Measurements from ENCODE around the gene ADPRHL1.

The ADPRHL1 gene

GRCh38 chr13:113430378-113431110 lies 22.7 kb downstream of the ADPRHL1 start:
- DNase-seq = no peak

GRCh38 chr13:113429608-113429985 lies 23.7 kb downstream of the ADPRHL1 start:
- no peak for DNase-seq

- no peak for DNase-seq
Measured at GRCh38 chr13:113428871-113429607, 24.2 kb downstream of the ADPRHL1 start.

DNA sequence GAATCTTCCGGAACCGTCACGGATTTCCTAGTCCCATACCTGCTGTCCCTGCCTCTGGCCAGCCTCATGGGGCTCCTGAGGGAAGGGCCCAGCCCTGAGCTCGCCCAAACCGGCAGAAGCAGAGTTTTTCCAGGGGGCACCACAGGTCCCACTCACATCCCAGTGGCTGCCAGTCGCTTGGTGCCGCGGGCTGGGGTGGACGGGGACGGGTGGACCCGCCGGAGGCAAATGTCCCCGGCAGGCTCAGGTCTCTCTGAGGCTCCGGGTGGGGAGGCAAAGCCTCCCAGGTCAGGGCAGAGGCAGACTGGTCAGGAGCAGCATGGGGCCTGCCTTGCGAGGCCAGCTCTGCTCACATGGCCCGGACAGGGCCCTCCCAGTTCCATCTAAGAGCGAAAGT lies 24.8 kb downstream of the ADPRHL1 start:
- no peak for DNase-seq

- no peak for DNase-seq
Measured at GRCh38 chr13:113427562-113428468, 25.5 kb downstream of the ADPRHL1 start.

DNA sequence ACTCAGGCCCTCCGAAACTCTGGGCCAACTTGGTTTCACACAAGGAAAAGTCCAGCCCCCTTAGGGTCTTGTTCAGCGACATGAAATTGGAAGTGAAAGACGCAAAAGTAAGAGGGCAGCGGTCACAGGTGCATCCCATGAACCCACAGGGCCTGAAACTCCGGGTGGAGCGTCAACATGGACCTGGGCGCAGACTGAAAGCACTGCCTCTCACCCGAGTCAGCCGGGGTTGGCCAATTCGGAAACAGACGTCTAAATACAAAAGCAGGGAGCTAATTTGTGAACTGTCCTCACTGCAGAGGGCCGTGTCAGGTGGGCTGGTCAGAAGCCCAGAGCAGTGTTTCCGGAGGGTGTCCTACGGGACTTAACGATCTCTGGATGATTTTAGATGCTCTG lies 26.7 kb downstream of the ADPRHL1 start:
- no peak for DNase-seq

DNA sequence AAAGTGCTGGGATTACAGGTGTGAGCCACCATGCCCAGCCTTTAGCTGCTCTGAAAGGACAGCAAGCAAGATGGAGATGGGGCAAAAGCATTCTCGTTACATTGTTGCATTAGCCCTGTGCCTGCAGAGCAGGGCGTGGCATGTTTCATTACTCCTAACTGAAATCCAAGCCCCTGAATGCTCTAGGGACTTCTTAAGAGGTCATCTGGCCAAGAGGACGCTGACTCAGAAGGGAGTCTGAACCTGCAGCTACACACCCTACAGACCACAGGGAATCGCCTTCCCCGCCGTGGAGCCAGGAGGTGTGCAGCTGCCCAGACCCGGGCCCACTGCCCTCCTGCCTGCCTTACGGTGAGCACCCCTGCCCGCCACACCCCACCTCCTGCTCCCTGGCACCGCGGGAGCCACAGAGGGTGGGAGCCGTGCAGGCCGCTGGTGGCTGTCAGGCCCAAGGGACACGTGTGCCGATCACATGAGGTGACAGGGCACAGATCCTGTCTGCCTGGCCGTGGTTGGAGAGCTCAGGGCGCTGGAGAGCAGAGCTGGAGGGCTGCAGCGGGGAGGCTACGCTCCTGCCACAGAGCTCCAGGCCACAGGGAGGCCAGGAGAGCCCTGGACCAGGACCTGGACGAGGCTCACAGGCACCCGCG lies 27.2 kb downstream of the ADPRHL1 start:
- DNase-seq = no peak

DNA sequence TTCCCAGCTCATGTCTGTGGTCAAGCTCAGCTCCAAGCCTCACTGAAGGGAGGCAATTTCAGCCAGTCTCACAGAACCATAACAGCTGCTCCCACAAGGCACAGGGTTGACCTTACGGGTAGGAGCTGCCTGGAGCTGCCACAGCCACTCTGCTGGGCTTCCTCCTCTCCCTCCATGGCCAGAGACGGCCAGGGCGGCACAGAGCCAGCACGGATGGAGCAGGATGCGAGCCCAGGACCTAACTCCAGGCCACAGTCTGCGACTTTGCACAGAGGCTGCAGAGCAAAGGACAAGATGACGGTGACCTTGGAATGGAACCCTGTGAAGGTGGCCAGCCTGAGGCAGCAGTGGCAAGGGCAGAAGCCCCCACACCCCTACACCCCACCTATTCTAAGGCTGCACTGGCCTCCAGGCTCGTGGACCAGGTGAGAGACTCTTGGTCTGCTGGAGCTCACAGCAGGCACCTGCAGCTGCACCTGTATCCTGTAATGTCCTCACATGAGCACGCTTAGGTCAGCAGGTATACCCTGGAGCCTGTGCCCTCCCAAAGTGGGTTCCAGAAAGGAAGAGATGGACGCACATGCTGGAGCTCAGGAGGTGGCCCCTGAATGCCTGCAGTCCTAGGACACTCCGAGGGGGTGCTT lies 29.6 kb downstream of the ADPRHL1 start:
- no peak for DNase-seq

DNA sequence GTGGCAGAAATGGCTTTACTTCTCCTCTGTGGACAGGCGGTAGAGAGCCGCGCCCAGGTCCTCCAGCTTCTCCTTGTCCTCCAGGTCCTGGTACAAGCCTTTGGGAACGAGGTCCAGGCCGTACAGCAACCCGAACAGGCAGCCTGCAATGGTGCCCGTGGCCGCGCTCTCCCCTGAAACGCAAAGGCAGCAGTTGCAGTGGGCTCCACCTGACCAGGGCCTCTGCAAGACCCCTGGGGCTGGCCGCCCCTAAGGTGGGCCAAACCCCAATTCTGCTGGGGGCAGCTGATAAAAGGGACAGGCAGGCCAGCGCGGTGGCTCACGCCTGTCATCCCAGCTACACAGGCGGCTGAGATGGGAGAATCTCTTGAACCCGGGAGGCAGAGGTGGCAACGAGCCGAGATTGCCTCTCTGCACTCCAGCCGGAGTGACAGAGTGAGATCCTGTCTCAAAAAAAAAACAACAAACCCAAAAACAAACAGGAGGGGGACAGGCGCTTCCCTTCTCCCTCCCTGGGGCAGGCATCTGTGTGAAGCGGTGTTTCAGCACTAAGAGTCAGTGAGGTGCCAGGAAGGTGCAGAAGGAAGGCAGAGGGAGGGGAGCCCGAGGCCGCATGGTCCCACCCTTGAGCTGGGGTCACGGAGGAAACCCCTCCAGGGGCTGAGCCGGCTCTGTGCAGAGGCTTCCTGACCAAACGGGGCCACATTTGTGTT lies 30.3 kb downstream of the ADPRHL1 start:
- no peak for DNase-seq

DNA sequence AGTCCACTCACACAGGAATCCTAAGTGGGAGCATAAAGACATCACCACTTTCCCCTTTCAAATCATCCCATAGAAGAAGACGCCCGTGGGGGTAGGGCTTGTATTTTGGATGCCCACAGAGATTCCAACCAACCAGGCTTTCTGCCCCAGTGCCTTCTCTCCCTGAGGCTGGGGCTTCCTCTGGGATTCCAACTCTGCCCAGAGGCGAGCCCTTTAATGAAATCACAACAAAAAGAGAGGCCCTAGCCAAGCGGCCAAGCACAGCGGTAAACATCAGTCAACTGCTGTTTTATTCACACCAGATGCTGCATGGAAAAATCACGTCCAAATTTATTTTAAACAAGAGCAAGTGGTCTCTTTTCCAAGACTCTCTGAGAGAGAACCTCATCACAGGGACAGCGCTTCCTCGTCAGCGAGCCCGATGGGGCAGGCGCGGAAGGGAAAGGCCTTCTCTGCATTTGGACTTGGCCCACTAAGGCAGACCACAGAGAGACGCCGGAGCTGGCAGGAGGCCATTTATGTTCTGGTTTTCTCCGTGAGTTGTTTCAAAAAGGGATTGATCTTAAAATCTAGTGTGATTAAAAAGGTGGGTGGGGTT lies 31.5 kb downstream of the ADPRHL1 start:
- DNase-seq = no peak

DNA sequence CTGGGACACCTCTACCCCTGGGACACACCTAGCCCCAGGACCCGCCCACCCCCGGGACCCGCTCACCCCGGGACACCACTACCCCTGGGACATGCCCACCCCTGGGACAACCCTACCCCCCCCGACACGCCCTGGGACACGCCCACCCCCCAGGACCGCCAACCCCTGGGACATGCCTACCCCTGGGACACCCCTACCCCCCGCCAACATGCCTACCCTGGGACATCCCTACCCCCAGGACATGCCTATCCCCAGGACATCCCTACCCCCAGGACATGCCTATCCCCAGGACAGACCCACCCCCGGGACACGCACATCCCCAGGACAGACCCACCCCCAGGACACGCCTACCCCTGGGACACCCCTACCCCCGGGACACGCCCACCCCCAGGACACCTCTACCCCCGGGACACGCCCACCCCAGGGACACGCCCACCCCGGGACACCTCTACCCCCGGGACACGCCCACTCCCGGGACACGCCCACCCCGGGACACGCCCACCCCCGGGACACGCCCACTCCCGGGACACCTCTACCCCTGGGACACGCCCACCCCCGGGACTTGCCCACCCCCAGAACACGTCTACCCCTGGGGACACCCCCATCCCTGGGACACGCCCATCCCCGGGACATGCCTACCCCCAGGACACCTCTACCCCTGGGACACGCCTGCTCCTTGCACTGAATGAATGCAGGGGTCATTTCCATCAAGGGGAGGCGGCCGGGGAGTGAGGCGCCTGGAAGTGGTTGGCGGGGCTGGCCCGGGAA lies 32.3 kb downstream of the ADPRHL1 start:
- no peak for DNase-seq

DNA sequence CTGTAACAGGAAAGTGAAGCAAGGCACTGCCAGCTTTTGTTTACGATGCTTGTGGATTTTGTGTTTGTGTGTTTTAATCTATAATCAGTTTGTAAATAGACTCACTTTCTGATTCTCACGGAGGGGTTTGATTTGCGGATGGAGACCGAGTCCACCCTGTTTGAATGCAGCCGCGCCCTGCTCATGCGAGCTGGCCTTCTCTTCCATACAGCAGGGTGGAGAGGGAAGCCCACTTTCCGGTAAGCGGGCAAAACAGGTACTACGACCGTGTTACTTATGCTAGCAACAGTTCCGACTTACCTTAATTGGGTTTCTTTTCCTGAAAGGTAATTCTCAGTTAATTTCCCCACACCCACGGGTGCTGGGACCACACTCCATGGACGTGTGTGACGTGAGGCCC lies 33.1 kb downstream of the ADPRHL1 start:
- no peak for DNase-seq

- no peak for DNase-seq
Measured at GRCh38 chr13:113419531-113420193, 33.6 kb downstream of the ADPRHL1 start.

- DNase-seq = no peak
Measured at GRCh38 chr13:113418722-113419049, 34.6 kb downstream of the ADPRHL1 start.

DNA sequence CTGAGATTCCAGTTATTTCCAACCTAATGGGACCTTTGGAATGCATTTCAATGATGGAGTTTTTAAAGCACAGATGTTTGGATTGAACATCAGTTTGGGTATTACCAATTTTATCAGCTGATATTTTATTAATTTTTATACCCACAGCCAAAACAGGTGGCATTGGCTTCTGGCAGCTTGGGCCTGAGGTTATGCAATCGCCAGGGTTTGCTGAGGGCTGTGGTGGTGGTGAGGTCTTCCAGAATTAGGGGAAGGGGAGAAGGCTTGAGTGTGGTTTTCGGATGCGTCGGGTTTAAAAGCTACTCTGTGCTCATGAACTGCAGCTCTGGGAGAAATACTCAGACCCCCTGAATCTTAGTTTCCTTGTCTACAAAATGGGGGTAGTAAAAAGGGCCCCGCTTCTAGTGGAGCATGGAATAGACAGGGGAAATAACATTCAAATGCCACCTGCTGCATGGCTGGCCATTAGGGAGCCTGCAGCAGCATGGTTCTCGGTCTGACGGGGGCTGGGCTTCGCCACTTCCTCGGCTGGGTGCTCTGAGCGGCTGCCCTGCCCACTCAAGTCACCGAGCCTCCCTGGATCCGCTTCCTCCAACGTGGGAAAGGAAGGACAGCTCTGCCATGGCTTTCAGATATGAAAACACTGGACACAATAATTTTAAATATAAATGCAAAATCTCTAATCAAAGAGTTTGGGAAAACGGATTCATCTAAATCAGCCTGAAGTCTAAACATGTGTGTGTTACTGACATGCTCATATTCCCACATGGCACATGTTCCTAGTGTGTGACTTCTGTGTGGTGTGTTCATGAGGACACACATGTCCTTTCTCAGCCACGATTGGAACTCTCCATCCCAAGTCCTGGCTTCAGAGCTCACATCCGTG lies 35.2 kb downstream of the ADPRHL1 start:
- DNase-seq = no peak

DNA sequence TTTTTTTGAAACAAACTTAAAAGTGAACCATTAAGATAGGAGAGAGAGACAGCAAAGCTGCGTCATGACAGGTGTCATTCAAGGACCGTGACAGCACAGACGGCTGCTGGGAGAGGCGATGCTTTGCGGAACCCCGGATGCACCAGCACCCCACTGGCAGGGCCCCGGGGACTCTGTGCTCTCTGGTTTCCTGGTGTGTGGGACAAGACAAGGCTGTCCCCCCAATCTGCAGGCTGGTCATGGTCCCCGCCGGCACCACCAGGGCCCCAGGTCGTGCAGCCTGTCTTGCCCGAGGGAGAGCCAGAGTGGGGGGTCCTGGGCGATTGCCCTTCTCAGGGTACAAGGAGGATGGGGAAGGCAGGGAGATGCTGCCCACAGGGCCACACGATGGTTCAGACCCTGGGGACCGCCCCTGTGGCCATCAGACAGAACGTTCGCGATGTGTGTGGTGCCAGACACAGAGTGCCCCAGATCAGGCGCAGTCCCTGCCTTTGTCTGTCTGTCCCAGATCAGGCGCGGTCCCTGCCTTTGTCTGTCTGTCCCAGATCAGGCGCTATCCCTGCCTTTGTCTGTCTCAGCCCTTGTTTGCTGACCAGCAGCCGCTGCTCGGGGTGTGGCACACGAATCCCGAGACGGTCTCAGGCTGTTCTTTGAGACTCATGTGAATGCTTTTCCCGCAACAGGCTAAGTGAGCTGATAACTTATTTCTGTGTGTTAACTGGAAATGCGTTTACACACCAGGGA lies 36.1 kb downstream of the ADPRHL1 start:
- DNase-seq = no peak

- no peak for DNase-seq
Measured at GRCh38 chr13:113415825-113416224, 37.5 kb downstream of the ADPRHL1 start.

DNA sequence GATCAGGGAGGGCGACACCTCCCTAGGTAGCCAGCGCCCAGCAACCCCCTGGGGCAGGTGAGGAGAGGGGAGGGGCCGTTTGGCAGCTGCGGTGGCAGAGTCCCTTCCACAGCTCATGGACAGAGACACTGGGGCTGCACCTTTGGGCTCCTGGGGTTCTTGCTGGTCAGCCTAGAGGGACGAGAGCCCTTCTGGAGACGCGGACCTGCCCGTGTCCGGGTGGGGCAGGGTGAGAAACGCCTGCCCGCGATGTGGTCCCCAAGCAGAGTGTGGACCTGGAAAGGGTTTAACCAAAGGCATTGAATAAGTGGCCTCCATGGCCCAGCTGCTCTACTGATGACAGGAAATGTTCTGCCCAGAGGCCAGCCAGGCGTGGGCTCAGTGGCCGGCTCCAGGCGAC lies 38.3 kb downstream of the ADPRHL1 start:
- DNase-seq = no peak
